ENCODE data around the gene USPL1.
A peak's percentile ranks its signal among the peaks of the same experiment; 100 is the strongest.
"Not testable (repeated sequence)": the region's sequence is repeated elsewhere in the genome, so short reads cannot be mapped to it uniquely, and the experiment has no call there.

USPL1 gene

GRCh38 chr13:30617315-30618185 lies at the start of gene USPL1:
Gene USPL1 (plus strand): TSS chr13:30617920. CDS start chr13:30621141, 3,221 bp downstream.
- peak; percentile 99 for DNase-seq (ENCODE audit: low read depth in 2 of 2)

- no peak for DNase-seq (ENCODE audit: low read depth in 2 of 2)
Observed at GRCh38 chr13:30569901-30570576, 47.7 kb upstream of the USPL1 start.

GRCh38 chr13:30570691-30571090 lies 47.0 kb upstream of the USPL1 start:
- DNase-seq (ENCODE audit: low read depth in 2 of 2), result no peak

- DNase-seq (ENCODE audit: low read depth in 2 of 2), result no peak
Observed at GRCh38 chr13:30572859-30573275, 44.9 kb upstream of the USPL1 start.

- DNase-seq (ENCODE audit: low read depth in 2 of 2), result peak in 1 of 2 donors; percentile 16
Observed at GRCh38 chr13:30576528-30576927, 41.2 kb upstream of the USPL1 start.

GRCh38 chr13:30577401-30577852 lies 40.3 kb upstream of the USPL1 start:
- peak; percentile 24 to 26 for DNase-seq (ENCODE audit: low read depth in 2 of 2)

- DNase-seq (ENCODE audit: low read depth in 2 of 2), result no peak
Observed at GRCh38 chr13:30580852-30581502, 36.7 kb upstream of the USPL1 start.

GRCh38 chr13:30581582-30581981 lies 36.1 kb upstream of the USPL1 start:
- DNase-seq (ENCODE audit: low read depth in 2 of 2), result no peak

- no peak for DNase-seq (ENCODE audit: low read depth in 2 of 2)
Observed at GRCh38 chr13:30584051-30584731, 33.5 kb upstream of the USPL1 start.

GRCh38 chr13:30585748-30586262 lies 31.9 kb upstream of the USPL1 start:
- DNase-seq (ENCODE audit: low read depth in 2 of 2), result no peak

GRCh38 chr13:30587231-30587630 lies 30.5 kb upstream of the USPL1 start:
- no peak for DNase-seq (ENCODE audit: low read depth in 2 of 2)

GRCh38 chr13:30587739-30588138 lies 30.0 kb upstream of the USPL1 start:
- DNase-seq (ENCODE audit: low read depth in 2 of 2), result no peak

- no peak for DNase-seq (ENCODE audit: low read depth in 2 of 2)
Observed at GRCh38 chr13:30593001-30593400, 24.7 kb upstream of the USPL1 start.

GRCh38 chr13:30600496-30600895 lies 17.2 kb upstream of the USPL1 start:
- DNase-seq (ENCODE audit: low read depth in 2 of 2), result no peak

GRCh38 chr13:30601836-30602235 lies 15.9 kb upstream of the USPL1 start:
- no peak for DNase-seq (ENCODE audit: low read depth in 2 of 2)

- no peak for DNase-seq (ENCODE audit: low read depth in 2 of 2)
Observed at GRCh38 chr13:30605052-30605451, 12.7 kb upstream of the USPL1 start.

- not testable (repeated sequence) for DNase-seq (ENCODE audit: low read depth in 2 of 2)
Observed at GRCh38 chr13:30607186-30607585, 10.5 kb upstream of the USPL1 start.

- DNase-seq (ENCODE audit: low read depth in 2 of 2), result peak; percentile 15 to 30
Observed at GRCh38 chr13:30607908-30608307, 9.8 kb upstream of the USPL1 start.

- no peak for DNase-seq (ENCODE audit: low read depth in 2 of 2)
Observed at GRCh38 chr13:30608364-30608763, 9.4 kb upstream of the USPL1 start.

- no peak for DNase-seq (ENCODE audit: low read depth in 2 of 2)
Observed at GRCh38 chr13:30610311-30610710, 7.4 kb upstream of the USPL1 start.

- DNase-seq (ENCODE audit: low read depth in 2 of 2), result no peak
Observed at GRCh38 chr13:30615481-30615865, 2.2 kb upstream of the USPL1 start.

Data from stimulated activated CD8-positive, alpha-beta memory T cell treated with anti-CD3 and anti-CD28 coated beads, Interleukin-2, amount 100 ng/mL, for 48 hours (primary cell).